Epithelial cell of proximal tubule (primary cell): ENCODE results near the gene PCDH8. TPM values are rescaled to one million over a fixed set of nuclear protein-coding genes. Genes with fewer than 3 reads are reported as not detected.

Experiments used
- DNase-seq: peaks from one replicate; pipeline ENCODE4 v3.0.0-alpha.2; 2011; ENCODE audit warnings: low read depth
- H3K4me3 ChIP-seq: 2 replicates; pipeline ENCODE4 v1.5.1; 2011; ENCODE audit warnings: low read depth, mild to moderate bottlenecking, low read length
- total RNA-seq: library from RNA; depleted of rRNA; stranded (reverse); fragments of >200 nt; gene quantifications from 2 replicates; pipeline ENCODE4 v1.2.3, GENCODE V29; 2015
- TF ChIP-seq, protein P1 (sequence below): conservative IDR thresholded peaks from 2 replicates; pipeline ENCODE4 v1.5.1; 2012; ENCODE audit warnings: low read depth, mild to moderate bottlenecking, low read length

PCDH8 gene
- total RNA-seq, result 2.0 TPM in 1 of 2 replicates, not detected in the other

DNA sequence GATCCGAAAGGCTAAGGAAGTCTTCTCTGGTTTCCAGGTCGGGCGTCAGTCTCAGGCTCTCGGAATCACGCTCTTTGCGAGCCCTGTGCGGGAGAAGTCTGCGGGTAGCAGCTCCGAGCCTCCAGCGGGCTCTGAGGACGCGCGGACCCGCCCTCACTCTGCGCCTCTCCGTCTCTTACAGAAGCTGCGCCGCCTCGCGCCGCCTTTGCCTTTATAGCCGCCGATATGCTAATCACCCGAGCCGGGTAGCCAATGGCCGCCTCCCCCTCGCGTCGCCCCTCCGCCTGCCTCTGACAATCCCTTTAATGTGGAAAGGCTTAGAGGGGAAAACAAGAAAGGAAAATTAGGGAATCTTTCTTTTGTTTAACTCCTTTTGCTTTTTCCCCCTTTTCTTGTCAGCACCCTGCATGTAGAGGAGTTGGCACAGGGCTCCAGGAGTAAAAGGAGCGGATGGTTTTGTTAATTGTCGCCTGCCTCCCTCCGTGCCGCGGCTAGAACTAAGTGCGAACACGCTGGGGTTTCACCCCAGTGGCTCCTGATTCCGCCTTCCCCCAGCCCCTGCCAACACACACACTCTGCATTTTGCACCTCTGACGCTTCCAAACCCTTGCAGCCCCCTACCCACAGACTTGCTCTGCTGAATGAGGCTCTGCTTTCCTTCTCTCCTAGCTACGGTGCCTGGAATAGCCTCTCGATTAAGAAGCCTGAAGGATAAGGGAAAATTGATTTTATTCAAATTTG is at the start of gene PCDH8:
Gene PCDH8 (minus strand): TSS at position 186 of the 741 bp plus-strand sequence. CDS start 204 bp downstream, outside the sequence.
- TF ChIP-seq, protein P1, sequence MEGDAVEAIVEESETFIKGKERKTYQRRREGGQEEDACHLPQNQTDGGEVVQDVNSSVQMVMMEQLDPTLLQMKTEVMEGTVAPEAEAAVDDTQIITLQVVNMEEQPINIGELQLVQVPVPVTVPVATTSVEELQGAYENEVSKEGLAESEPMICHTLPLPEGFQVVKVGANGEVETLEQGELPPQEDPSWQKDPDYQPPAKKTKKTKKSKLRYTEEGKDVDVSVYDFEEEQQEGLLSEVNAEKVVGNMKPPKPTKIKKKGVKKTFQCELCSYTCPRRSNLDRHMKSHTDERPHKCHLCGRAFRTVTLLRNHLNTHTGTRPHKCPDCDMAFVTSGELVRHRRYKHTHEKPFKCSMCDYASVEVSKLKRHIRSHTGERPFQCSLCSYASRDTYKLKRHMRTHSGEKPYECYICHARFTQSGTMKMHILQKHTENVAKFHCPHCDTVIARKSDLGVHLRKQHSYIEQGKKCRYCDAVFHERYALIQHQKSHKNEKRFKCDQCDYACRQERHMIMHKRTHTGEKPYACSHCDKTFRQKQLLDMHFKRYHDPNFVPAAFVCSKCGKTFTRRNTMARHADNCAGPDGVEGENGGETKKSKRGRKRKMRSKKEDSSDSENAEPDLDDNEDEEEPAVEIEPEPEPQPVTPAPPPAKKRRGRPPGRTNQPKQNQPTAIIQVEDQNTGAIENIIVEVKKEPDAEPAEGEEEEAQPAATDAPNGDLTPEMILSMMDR, result no peak
- no peak within 1 kb of the TSS for H3K4me3 ChIP-seq
- DNase-seq, result no peak

DNA sequence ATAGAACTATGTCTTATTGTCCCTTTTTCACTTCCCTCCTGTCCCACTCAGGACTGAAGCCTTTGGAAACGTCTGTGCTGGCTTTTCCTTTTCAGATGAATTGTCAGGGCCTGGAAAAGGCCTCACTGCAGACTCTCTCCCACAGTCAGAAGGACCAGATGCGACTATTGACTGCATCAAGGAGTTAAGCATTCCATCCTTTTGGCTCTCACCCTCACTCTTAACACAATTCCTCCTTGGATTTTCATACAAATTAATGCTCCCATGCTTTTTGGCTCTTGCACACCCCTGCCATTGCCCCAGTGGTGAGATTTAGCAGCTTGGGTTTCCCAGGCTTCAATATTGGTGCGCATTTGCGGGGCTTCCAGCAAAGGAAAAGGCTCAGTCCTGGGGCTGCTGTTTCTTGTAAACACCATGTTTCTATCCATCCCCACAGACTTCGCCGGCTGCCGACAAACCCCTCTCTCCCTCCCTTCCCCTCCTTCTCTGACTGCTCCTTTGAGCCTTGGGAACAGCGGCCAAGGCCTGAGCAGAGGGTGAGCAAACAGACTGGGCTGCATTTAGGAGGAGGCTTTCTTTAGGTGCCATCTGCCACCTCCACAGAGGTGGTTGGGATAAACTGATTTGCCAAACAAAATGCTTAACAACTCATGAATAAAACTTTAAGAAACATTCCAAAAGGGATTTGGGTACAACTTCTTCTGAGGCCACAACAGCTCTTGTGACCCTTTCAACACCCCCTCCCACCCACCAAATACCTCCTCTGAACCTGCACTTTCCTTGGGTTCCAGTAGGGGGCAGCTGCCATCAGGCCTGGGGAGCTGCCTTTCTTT is 48.6 kb upstream of the PCDH8 start:
- no peak for DNase-seq
- TF ChIP-seq, protein P1, result peak; percentile 53
- no peak overlapping the region for H3K4me3 ChIP-seq

GRCh38 chr13:52894413-52894812 is 46.0 kb upstream of the PCDH8 start:
- no peak for DNase-seq
- TF ChIP-seq, protein P1, result no peak
- no peak overlapping the region for H3K4me3 ChIP-seq

- TF ChIP-seq, protein P1, result no peak
- H3K4me3 ChIP-seq, result no peak overlapping the region
- DNase-seq, result peak; percentile 87
Measured at GRCh38 chr13:52892925-52893324, 44.5 kb upstream of the PCDH8 start.

- H3K4me3 ChIP-seq, result no peak overlapping the region
- TF ChIP-seq, protein P1, result no peak
- no peak for DNase-seq
Measured at GRCh38 chr13:52891706-52892105, 43.3 kb upstream of the PCDH8 start.

DNA sequence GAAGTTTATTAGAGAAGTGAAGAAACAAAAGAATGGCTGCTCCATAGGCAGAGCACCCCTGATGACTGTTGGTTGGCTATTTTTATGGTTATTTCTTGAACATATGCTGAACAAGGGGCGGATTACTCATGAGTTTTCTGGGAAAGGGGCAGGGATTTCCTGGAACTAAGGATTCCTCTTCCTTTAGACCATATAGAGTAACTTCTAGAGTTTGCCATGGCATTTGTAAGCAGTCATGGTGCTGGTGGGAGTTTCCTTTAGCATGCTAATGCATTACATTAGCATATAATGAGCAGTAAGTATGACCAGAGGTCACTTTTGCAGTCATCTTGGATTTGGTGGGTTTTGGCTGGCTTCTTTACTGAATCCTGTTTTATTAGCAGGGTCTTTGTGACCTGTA is 38.7 kb upstream of the PCDH8 start:
- no peak overlapping the region for H3K4me3 ChIP-seq
- no peak for DNase-seq
- TF ChIP-seq, protein P1, result no peak
